K562 (cell line): ENCODE measurements around the gene HLA-DOA. TPM values are rescaled to one million over a fixed set of nuclear protein-coding genes. Genes with fewer than 3 reads are reported as not detected.
A peak's percentile ranks its signal among the peaks of the same experiment; 100 is the strongest.

ENCODE experiments used
- COPS2 ChIP-seq: fragments of 450-650 bp; conservative IDR thresholded peaks from 2 replicates; pipeline ENCODE4 v1.6.1; 2016; ENCODE audit warnings: mild to moderate bottlenecking, moderate library complexity
- DDX20 ChIP-seq: fragments of 450-650 bp; IDR thresholded peaks from 2 replicates; pipeline ENCODE4 v1.6.1; 2016; ENCODE audit warnings: missing genetic modification characterization, low read depth, mild to moderate bottlenecking, missing compliant biosample characterization, moderate library complexity
- DIDO1 ChIP-seq: fragments of 450-650 bp; IDR thresholded peaks from 2 replicates; pipeline ENCODE4 v1.6.1; 2016; ENCODE audit warnings: low read depth, missing biosample characterization, missing genetic modification characterization
- FUS ChIP-seq: fragments of 200-400 bp; formaldehyde crosslinking; optimal IDR thresholded peaks from 2 replicates; pipeline ENCODE3; 2017; ENCODE audit warnings: low read depth, low read length
- HIVEP1 ChIP-seq: fragments of 250-450 bp; sonication (Bioruptor Pico); IDR thresholded peaks from 2 replicates; pipeline ENCODE4 v1.4.0; 2020; ENCODE audit warnings: mild to moderate bottlenecking
- HMGN3 ChIP-seq: IDR thresholded peaks from 2 replicates; pipeline ENCODE4 v1.6.1; 2011; ENCODE audit warnings: borderline replicate concordance, low read depth, mild to moderate bottlenecking, mixed read lengths, low read length; ENCODE audit not compliant: insufficient read length; ENCODE audit errors: extremely low read depth
- HNRNPLL ChIP-seq: fragments of 200-400 bp; formaldehyde crosslinking; IDR thresholded peaks from 2 replicates; pipeline ENCODE4 v1.6.1; 2017; ENCODE audit warnings: low read length, low read depth, mild to moderate bottlenecking; ENCODE audit not compliant: poor library complexity, severe bottlenecking
- KDM1A ChIP-seq, 2 experiments: fragments of 450-650 bp; IDR thresholded peaks; 2 replicates each; pipeline ENCODE4 v1.6.1; 2016; ENCODE audit warnings: mild to moderate bottlenecking in 2 of 2
- MTA1 ChIP-seq: fragments of 450-650 bp; IDR thresholded peaks from 2 replicates; pipeline ENCODE4 v1.6.1; 2017; ENCODE audit warnings: borderline replicate concordance
- NFIC ChIP-seq: fragments of 450-650 bp; IDR thresholded peaks from 2 replicates; pipeline ENCODE4 v1.6.1; 2017; ENCODE audit warnings: mild to moderate bottlenecking, inconsistent platforms
- NR1H2 ChIP-seq: sonication (generic); formaldehyde crosslinking; IDR thresholded peaks from 2 replicates; pipeline ENCODE4 v1.4.0; 2020; ENCODE audit warnings: mild to moderate bottlenecking, missing genetic modification reagents
- NUFIP1 ChIP-seq: fragments of 450-650 bp; IDR thresholded peaks from 2 replicates; pipeline ENCODE4 v1.6.1; 2018; ENCODE audit not compliant: partially characterized antibody
- RREB1 ChIP-seq: fragments of 250-450 bp; sonication (Bioruptor Pico); IDR thresholded peaks from 2 replicates; pipeline ENCODE4 v1.4.0; 2020
- SMAD3 ChIP-seq: fragments of 450-650 bp; formaldehyde crosslinking; conservative IDR thresholded peaks from 2 replicates; pipeline ENCODE4 v1.4.0; 2020; ENCODE audit warnings: mild to moderate bottlenecking
- ZC3H4 ChIP-seq: sonication (generic); formaldehyde crosslinking; IDR thresholded peaks from 2 replicates; pipeline ENCODE4 v1.9.0; 2021; ENCODE audit warnings: missing genetic modification reagents, borderline replicate concordance
- ZKSCAN3 ChIP-seq: fragments of 250-450 bp; sonication (Bioruptor Pico); IDR thresholded peaks from 2 replicates; pipeline ENCODE4 v1.4.0; 2020
- ZNF124 ChIP-seq: sonication (generic); formaldehyde crosslinking; IDR thresholded peaks from 2 replicates; pipeline ENCODE4 v1.8.1; 2022; ENCODE audit warnings: missing genetic modification reagents
- ZNF644 ChIP-seq: fragments of 200-800 bp; sonication (Bioruptor generic); IDR thresholded peaks from 2 replicates; pipeline ENCODE4 v1.6.1; 2016; ENCODE audit warnings: low read depth, missing genetic modification characterization, missing compliant biosample characterization
- polyA plus RNA-seq, 8 experiments: library from polyadenylated mRNA; depleted of rRNA in 4 of 8; stranded (reverse) in 5 of 8; unstranded in 3 of 8; fragments of >200 nt; fragmentation: Nextera tagmentation in 2 of 8; fragmentation: Illumina TruSeq in 1 of 8; extraction: Ambion mirVana in 2 of 8; extraction: Trizol in 1 of 8; gene quantifications; 2 replicates each; pipeline versions ENCODE4 v1.2.1 to v1.2.3, GENCODE V29; 2011 to 2014; ENCODE audit warnings: inconsistent platforms in 1 of 8, missing spikeins in 1 of 8
- total RNA-seq, 7 experiments: library from RNA; depleted of rRNA in 6 of 7; stranded (reverse); fragments of >200 nt in 6 of 7; fragmentation: Illumina TruSeq in 2 of 7; extraction: Trizol in 2 of 7; gene quantifications; 2 replicates each; pipeline versions ENCODE4 v1.2.1 to v1.2.3, GENCODE V29; 2011 to 2021; ENCODE audit warnings: low replicate concordance in 1 of 7
- TF ChIP-seq, protein P1 (sequence below): fragments of 250-450 bp; sonication (Bioruptor Pico); IDR thresholded peaks from 2 replicates; pipeline ENCODE4 v1.5.0; 2021; ENCODE audit warnings: mild to moderate bottlenecking, borderline replicate concordance

HLA-DOA gene
- total and polyA plus RNA-seq, 9 of the 15 experiments (the other 6 are each of a cell fraction or from before 2014, with no cell fraction given), result 0.07 TPM; not detected in 8

GRCh38 chr6:32968093-32968866 is 41.1 kb downstream of the HLA-DOA start, which contains the start of gene BRD2 (continued):
- TF ChIP-seq RREB1 (peak; percentile 15; the same call in 1 of the 2 replicates), ZKSCAN3 (CRISPR knock-in tag) (peak; percentile 71), NR1H2 (CRISPR knock-in tag) (peak; percentile 46; the same call in 1 of the 2 replicates), ZNF644 (peak; percentile 20; the same call in 1 of the 2 replicates), HNRNPLL (peak; percentile 84), SMAD3 (no peak; the same call in 1 of the 2 replicates), HMGN3 (peak; percentile 90), KDM1A (IDR thresholded peaks at IDR 0.05) (no peak), FUS (no peak), ZNF124 (CRISPR knock-in tag) (no peak), DIDO1 (tag) (0 out of 2 replicates have a peak, but pooled peaks have one; percentile 18), HIVEP1 (no peak), ZC3H4 (CRISPR knock-in tag) (no peak), DDX20 (tag) (no peak), NFIC (peak; percentile 96), COPS2 (no peak), NUFIP1 (no peak), MTA1 (peak; percentile 75)
- TF ChIP-seq, protein P1, sequence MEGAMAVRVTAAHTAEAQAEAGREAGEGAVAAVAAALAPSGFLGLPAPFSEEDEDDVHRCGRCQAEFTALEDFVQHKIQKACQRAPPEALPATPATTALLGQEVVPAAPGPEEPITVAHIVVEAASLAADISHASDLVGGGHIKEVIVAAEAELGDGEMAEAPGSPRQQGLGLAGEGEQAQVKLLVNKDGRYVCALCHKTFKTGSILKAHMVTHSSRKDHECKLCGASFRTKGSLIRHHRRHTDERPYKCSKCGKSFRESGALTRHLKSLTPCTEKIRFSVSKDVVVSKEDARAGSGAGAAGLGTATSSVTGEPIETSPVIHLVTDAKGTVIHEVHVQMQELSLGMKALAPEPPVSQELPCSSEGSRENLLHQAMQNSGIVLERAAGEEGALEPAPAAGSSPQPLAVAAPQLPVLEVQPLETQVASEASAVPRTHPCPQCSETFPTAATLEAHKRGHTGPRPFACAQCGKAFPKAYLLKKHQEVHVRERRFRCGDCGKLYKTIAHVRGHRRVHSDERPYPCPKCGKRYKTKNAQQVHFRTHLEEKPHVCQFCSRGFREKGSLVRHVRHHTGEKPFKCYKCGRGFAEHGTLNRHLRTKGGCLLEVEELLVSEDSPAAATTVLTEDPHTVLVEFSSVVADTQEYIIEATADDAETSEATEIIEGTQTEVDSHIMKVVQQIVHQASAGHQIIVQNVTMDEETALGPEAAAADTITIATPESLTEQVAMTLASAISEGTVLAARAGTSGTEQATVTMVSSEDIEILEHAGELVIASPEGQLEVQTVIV (CRISPR knock-in tag), result no peak
